ENCODE results near the gene NDUFV2. TPM values are rescaled to one million over a fixed set of nuclear protein-coding genes. Genes with fewer than 3 reads are reported as not detected.

Gene NDUFV2
- polyA plus RNA-seq, 1 experiment = 207 TPM

DNA sequence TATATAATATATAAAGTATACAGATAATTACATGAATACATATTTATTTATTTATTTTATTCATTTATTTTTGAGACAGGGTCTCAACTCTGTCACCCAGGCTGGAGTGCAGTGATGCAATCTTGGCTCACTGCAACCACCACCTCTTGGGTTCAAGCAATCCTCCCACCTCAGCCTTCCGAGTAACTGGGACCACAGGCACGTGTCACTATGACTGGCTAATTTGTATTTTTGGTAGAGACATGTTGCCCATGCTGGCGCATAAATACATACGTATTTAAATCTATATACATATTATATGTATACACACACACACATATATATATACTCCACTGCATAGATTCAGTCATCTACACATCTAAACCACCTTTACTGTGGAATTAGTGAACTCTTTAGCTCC lies 20.6 kb upstream of the NDUFV2 start:
- CTCF ChIA-PET = no interaction called here
- no peak for DNase-seq (ENCODE audit: low read depth, low spot score)
- no peak overlapping the region for H3K4me3 ChIP-seq (ENCODE audit: low read depth, low read length)
- POLR2A ChIA-PET = no interaction called here
- TF ChIP-seq, protein P1, sequence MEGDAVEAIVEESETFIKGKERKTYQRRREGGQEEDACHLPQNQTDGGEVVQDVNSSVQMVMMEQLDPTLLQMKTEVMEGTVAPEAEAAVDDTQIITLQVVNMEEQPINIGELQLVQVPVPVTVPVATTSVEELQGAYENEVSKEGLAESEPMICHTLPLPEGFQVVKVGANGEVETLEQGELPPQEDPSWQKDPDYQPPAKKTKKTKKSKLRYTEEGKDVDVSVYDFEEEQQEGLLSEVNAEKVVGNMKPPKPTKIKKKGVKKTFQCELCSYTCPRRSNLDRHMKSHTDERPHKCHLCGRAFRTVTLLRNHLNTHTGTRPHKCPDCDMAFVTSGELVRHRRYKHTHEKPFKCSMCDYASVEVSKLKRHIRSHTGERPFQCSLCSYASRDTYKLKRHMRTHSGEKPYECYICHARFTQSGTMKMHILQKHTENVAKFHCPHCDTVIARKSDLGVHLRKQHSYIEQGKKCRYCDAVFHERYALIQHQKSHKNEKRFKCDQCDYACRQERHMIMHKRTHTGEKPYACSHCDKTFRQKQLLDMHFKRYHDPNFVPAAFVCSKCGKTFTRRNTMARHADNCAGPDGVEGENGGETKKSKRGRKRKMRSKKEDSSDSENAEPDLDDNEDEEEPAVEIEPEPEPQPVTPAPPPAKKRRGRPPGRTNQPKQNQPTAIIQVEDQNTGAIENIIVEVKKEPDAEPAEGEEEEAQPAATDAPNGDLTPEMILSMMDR (IDR thresholded peaks at IDR 0.05; ENCODE audit: low read depth, low read length) = no peak
- no peaks in the 10 kb centered on the region for H3K9me3 ChIP-seq (ENCODE audit: control insufficient read depth, insufficient read depth, low read length)
- no peaks in the 10 kb centered on the region for H3K27me3 ChIP-seq (ENCODE audit: control insufficient read depth, insufficient read depth, low read length)
- no peak overlapping the region for H3K27ac ChIP-seq (ENCODE audit: low read depth, low read length)

DNA sequence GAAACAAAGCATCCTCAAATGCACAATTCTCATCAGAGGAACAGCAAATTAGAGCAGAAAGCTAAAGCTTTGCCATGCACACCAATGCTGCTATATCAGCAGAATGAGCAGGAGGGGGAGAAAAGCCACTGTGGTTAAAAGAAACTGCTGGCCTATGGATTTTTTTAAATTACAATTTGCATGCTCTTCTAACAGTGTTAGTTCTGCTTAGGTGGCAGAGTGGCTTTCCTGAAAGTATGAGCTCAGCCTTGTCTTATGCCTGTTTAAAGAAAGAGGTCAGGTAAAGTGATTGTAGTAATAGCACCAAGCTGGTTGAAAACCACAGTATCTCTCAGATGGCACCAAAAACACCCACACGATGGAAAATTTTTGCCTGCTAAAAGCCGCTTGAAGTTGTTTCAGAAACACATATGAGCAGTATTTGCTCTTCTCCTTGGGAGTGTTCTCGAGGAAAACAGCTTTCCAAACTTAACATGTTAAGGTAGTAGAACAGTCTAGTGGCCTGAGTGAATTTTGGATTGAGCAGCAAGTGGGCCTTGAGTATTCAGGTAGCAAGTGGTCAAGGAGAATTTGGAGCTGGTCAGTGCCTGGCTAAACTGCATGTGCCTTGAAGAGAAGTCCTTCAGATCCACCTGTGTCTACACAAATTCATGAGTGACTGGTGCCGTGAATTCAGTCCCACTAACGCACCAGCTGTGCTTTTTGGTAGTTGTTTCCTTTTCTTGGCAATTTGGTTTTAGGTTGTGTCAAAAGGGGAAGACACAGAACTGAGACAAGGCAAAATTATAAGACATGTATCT lies 19.6 kb upstream of the NDUFV2 start:
- Histone ChIP-seq H3K27me3 (ENCODE audit: control insufficient read depth, insufficient read depth, low read length) (no peaks in the 10 kb centered on the region), H3K27ac (ENCODE audit: low read depth, low read length) (no peak overlapping the region), H3K9me3 (ENCODE audit: control insufficient read depth, insufficient read depth, low read length) (no peaks in the 10 kb centered on the region), H3K4me3 (ENCODE audit: low read depth, low read length) (no peak overlapping the region)
- POLR2A ChIA-PET = interaction anchor here (0.6 to 0.7 kb wide), 2 partner anchors 12 to 644 kb away, joined by 3 to 5 read pairs; no protein-coding TSS in a partner anchor
- TF ChIP-seq, protein P1 (IDR thresholded peaks at IDR 0.05; ENCODE audit: low read depth, low read length) = no peak
- DNase-seq (ENCODE audit: low read depth, low spot score) = no peak
- CTCF ChIA-PET = no interaction called here

DNA sequence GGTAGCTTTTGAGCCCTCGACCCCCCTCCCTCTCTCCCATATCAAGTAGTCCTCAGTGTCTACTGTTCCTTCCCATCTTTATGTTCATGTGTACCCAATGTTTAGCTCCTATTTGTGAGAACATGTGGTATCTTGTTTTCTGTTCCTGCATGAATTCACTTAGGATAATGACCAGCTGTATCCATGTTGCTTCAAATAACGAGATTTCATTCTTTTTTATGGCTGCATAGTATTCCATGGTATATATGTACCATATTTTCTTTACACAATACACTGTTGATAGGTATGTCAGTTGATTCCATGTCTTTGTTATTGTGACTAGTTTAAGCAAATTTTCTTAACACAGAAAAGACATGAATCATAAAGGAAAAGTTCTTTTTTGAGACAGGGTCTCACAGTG lies 16.5 kb upstream of the NDUFV2 start:
- POLR2A ChIA-PET = interaction anchor here (0.7 kb wide), 1 partner anchor 68 kb away, joined by 4 read pairs; no protein-coding TSS in a partner anchor
- Histone ChIP-seq H3K9me3 (ENCODE audit: control insufficient read depth, insufficient read depth, low read length) (no peaks in the 10 kb centered on the region), H3K27ac (ENCODE audit: low read depth, low read length) (no peak overlapping the region), H3K27me3 (ENCODE audit: control insufficient read depth, insufficient read depth, low read length) (no peaks in the 10 kb centered on the region), H3K4me3 (ENCODE audit: low read depth, low read length) (no peak overlapping the region)
- CTCF ChIA-PET = interaction anchor here (1.5 kb wide), 1 partner anchor 12 kb away, joined by 3 read pairs; no protein-coding TSS in a partner anchor
- DNase-seq (ENCODE audit: low read depth, low spot score) = no peak
- TF ChIP-seq, protein P1 (IDR thresholded peaks at IDR 0.05; ENCODE audit: low read depth, low read length) = no peak

DNA sequence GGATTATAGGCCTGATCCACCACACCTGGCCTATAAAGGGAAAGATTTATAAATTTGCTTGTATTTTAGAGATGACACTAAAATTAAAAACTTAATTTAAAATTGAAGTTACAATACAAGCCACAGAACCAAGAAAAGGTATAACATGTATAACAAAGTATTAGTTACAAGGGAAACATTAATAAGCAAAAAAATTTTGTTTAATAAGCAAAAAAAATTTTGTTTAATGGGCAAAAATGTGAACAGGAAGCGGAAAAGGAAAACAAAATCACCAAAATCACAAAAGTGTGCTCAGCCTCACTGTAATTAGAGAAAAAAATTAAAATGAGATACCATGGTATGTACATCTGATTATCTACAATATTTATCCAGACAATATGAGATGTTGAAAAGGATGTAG lies 15.9 kb upstream of the NDUFV2 start:
- no peaks in the 10 kb centered on the region for H3K9me3 ChIP-seq (ENCODE audit: control insufficient read depth, insufficient read depth, low read length)
- H3K27me3 ChIP-seq (ENCODE audit: control insufficient read depth, insufficient read depth, low read length) = no peaks in the 10 kb centered on the region
- CTCF ChIA-PET = no interaction called here
- no peak for DNase-seq (ENCODE audit: low read depth, low spot score)
- H3K27ac ChIP-seq (ENCODE audit: low read depth, low read length) = no peak overlapping the region
- POLR2A ChIA-PET = interaction anchor here (0.7 kb wide), 1 partner anchor 69 kb away, joined by 4 read pairs; no protein-coding TSS in a partner anchor
- TF ChIP-seq, protein P1 (IDR thresholded peaks at IDR 0.05; ENCODE audit: low read depth, low read length) = no peak
- H3K4me3 ChIP-seq (ENCODE audit: low read depth, low read length) = no peak overlapping the region

GRCh38 chr18:9087144-9087543 lies 15.4 kb upstream of the NDUFV2 start:
- no peaks in the 10 kb centered on the region for H3K27me3 ChIP-seq (ENCODE audit: control insufficient read depth, insufficient read depth, low read length)
- no peaks in the 10 kb centered on the region for H3K9me3 ChIP-seq (ENCODE audit: control insufficient read depth, insufficient read depth, low read length)
- no peak overlapping the region for H3K4me3 ChIP-seq (ENCODE audit: low read depth, low read length)
- TF ChIP-seq, protein P1 (IDR thresholded peaks at IDR 0.05; ENCODE audit: low read depth, low read length) = no peak
- ChIA-PET CTCF (no interaction called here), POLR2A (no interaction called here)
- no peak for DNase-seq (ENCODE audit: low read depth, low spot score)
- H3K27ac ChIP-seq (ENCODE audit: low read depth, low read length) = no peak overlapping the region

All from AG04450 (cell line).